Testis (tissue), 2 donors: ENCODE data around the gene TMEM238.

ENCODE experiments used
- POLR2A ChIP-seq: fragments of 450-650 bp; IDR thresholded peaks from one replicate; pipeline ENCODE4 v1.6.1; 2017; ENCODE audit warnings: antibody characterized with exemption, mild to moderate bottlenecking, moderate library complexity
- TF ChIP-seq, protein P1 (sequence below), 3 experiments: fragments of 450-650 bp in 2 of 3; fragments of 200-600 bp in 1 of 3; sonication (generic) in 1 of 3; IDR thresholded peaks; one replicate each; pipeline ENCODE4 v1.5.1; 2016 to 2019; ENCODE audit warnings: antibody characterized with exemption in 3 of 3, mild to moderate bottlenecking in 2 of 3, moderate library complexity in 1 of 3

DNA sequence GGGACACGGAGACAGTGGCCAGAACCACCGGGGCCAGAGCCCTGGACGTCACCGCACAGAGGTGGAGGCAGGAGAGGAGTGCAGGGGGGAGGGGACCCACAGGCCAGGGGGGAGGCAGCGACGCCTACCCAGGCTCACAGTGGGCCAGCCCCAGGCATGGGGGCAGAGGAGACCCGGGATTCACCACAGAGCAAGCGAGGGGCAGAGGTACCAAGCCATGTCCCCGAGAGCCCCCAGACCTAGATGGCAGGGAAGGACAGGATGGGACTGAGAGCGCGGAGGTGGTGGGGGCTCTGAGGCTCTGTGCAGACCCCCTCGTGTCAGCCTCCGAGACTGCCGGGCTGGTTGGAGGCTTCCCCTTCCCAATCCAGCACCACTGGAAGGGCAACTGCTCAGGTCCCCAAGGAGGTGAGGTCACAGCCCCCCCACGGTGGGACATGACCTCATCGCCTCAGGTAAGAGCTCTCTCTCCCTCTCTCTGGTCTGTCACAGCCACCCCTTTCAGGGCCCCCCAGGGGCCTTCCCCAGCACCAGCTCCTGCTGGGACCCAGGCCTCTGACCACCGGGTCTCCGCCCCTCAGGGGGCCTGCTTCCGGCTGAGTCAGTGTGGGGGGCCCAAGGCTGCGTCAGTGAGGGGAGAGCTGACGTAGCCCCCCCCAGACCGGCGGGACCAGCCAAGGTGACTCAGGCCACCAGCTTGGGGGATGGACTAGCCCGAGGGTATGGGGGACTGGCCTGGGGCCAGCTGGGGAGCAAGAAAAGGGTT is 11.6 kb downstream of the TMEM238 start:
- TF ChIP-seq, protein P1, sequence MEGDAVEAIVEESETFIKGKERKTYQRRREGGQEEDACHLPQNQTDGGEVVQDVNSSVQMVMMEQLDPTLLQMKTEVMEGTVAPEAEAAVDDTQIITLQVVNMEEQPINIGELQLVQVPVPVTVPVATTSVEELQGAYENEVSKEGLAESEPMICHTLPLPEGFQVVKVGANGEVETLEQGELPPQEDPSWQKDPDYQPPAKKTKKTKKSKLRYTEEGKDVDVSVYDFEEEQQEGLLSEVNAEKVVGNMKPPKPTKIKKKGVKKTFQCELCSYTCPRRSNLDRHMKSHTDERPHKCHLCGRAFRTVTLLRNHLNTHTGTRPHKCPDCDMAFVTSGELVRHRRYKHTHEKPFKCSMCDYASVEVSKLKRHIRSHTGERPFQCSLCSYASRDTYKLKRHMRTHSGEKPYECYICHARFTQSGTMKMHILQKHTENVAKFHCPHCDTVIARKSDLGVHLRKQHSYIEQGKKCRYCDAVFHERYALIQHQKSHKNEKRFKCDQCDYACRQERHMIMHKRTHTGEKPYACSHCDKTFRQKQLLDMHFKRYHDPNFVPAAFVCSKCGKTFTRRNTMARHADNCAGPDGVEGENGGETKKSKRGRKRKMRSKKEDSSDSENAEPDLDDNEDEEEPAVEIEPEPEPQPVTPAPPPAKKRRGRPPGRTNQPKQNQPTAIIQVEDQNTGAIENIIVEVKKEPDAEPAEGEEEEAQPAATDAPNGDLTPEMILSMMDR (IDR thresholded peaks at IDR 0.05): no peak
- no peak for TF ChIP-seq POLR2A
